ENCODE measurements around the gene PNMA6E.

Gene PNMA6E

DNA sequence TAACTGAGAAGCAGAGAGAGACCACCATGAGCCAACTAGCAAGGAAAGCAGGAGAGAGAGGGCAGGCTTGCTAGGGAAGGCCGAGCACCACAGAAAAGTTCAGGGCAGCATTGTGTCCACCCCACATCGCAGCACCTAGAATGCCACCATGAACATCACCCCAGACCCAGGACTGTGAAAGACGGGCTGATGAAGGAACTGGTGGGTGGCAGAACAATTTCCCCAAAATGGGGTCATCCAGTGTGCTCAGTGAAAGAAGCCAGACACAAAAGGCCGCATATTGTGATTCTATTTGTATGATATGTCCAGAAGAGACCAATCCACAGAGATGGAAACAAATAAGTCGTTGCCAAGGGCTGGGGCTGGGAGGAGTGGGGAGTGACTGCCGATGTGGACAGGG, 16.8 kb downstream of the PNMA6E start:
- no peak overlapping the region for H3K27ac Mint-ChIP-seq

DNA sequence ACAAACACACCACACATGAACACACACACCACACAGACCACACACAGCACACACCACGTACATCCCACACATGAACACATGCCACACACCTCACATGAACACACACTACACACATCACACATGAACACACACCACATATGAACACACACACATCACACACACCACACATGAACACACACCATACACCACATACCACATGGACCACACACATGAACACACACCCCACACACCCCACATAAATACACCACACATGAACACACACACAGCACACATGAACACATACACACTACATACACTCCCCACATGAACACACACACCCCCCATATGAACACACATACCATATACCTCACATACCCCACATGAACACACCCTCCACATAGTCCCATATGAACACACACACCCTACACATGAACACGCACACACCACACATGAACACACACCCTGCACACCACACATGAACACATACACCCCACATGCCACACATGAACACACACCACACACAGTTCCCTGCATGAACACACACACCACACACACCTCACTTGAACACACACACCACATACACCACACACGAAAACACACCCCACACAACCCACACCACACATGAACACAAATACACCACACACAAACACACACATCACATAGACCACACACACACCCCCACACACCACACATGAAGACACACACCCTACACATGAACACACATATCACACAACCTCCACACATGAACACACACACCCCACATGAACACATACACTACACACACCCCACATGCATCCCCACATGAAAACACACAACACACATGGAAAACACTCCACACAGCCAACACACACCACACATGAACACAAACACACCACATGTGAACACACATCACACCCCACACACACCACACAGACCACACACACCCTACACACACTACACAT, 18.3 kb downstream of the PNMA6E start:
- no peak overlapping the region for H3K27ac Mint-ChIP-seq
- H3K27me3 Mint-ChIP-seq, result no peaks in the 10 kb centered on the region
- no peak overlapping the region for H3K4me3 Mint-ChIP-seq

More for the DNA sequence above, 16.8 kb downstream of the PNMA6E start:
- Mint-ChIP-seq H3K4me1 (no peaks in the 10 kb centered on the region), H3K9me3 (no peaks in the 10 kb centered on the region), H3K27me3 (no peaks in the 10 kb centered on the region), H3K4me3 (no peak overlapping the region), H3K36me3 (no peaks in the 10 kb centered on the region)

DNA sequence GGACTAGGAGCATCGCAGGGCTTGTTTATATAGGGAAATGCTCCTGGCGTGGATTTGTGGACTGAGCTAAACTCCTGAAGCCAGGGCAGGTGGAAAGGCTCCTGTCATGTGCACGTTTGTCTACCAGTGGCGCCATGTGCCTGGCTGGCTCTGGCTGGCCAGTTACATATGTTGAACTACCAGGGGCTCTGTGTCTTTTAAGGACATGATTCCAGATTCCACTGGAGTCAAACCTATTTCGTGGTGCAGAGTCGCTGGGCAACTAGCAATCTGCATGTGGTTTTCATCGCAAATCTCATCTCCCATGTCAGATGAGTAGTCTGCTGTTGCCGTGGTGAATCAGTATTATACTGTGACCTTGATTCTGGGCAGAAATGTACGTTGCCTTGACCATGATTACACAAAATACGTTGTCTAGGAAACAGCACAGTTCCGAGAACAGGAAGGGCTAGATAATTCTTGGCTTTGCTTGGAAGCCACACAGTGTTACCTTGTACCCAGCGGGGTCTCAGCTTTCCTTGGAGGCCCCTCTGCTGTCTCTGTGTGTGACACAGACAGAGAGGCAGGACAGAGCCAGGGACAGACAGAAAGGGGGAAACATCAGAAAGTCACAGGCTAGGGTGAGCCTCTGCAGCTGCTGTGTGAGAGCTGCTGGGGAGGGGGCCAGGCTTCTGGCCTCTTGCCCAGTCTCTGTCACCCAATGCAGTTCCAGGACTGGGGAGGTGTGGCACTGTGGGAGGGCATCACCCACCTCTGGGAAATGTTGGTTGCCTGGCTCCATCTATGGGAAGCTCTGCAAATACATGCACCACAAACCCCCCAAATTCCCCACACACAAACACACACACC, 19.2 kb downstream of the PNMA6E start:
- Mint-ChIP-seq H3K27ac (no peak overlapping the region), H3K36me3 (no peaks in the 10 kb centered on the region), H3K4me3 (no peak overlapping the region), H3K27me3 (no peaks in the 10 kb centered on the region), H3K9me3 (no peaks in the 10 kb centered on the region), H3K4me1 (no peaks in the 10 kb centered on the region)

More for the DNA sequence above, 18.3 kb downstream of the PNMA6E start:
- Mint-ChIP-seq H3K9me3 (no peaks in the 10 kb centered on the region), H3K4me1 (no peaks in the 10 kb centered on the region), H3K36me3 (no peaks in the 10 kb centered on the region)

DNA sequence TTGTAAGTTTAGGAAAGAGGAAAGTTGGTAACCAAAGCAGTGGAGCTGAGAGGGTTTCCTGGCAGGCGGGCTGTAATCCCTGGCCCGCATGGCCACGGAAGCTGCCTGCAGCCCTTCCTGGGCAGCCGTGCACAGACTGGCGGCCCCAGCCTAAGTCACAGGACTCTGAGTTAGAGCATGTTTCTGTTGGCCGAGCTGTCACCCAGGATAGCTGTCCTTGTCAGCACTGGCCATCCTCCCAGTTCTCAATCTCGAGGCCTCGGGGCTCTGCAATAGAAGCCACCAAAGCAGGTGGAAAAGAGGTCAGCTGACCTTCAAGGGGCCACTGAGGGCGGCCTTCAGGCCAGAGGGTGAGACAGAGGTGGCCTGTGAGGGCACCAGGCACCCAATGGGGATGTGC, 20.5 kb downstream of the PNMA6E start:
- no peak overlapping the region for H3K27ac Mint-ChIP-seq
- H3K4me1 Mint-ChIP-seq, result no peaks in the 10 kb centered on the region
- no peaks in the 10 kb centered on the region for H3K27me3 Mint-ChIP-seq
- H3K9me3 Mint-ChIP-seq, result no peaks in the 10 kb centered on the region
- H3K4me3 Mint-ChIP-seq, result no peak overlapping the region
- no peaks in the 10 kb centered on the region for H3K36me3 Mint-ChIP-seq

DNA sequence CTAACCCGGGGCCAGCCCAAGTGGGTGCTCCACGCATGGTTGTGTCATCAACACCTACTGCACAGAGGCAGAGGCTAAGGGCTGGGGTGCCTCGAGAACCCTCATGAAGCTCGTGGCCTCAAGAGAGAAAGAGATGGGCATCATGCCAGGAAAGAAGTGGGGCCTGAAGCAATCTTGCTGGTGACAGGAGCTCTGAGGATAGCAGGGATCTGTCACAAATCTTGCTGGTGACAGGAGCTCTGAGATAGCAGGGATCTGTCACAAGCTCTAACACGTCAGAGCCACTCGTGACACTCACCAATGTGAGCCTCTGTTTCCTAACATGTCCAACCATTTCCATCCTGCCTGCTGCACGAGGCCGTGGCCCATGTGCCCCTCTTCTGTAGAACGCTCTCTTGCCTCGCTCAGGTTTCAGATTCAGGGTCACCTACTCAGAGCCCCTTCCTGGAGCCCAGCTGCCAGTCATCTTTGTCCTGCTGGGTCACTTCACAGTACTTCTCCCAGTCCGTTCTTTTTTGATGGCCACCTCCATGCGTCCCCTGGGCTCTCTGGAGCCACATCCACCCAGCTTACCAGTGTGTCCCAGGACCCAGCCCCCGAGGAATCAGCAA, 21.1 kb downstream of the PNMA6E start:
- no peaks in the 10 kb centered on the region for H3K36me3 Mint-ChIP-seq
- H3K27ac Mint-ChIP-seq, result no peak overlapping the region
- no peaks in the 10 kb centered on the region for H3K4me1 Mint-ChIP-seq
- H3K9me3 Mint-ChIP-seq, result no peaks in the 10 kb centered on the region
- no peaks in the 10 kb centered on the region for H3K27me3 Mint-ChIP-seq
- H3K4me3 Mint-ChIP-seq, result no peak overlapping the region

DNA sequence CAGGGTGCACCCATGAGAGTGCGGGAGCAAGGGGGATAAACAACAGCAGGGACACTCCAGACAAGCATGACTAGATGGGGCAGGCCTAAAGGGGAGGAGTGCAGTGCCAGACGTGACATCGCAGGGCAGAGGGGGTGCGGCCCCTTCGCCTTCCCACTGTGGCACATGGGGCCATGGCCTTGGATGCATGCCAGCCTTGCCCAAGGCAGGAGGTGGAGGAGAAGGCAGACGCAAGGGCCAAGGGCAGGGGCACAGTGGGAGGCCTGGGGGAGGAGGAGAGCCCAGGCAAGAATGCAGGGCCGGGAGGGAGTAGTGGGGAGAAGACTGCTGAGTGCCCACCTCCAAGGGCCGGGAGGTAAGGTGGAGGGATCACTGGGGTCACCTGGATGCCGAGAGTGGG, 21.6 kb downstream of the PNMA6E start:
- Mint-ChIP-seq H3K27ac (no peak overlapping the region), H3K4me3 (no peak overlapping the region), H3K36me3 (no peaks in the 10 kb centered on the region), H3K27me3 (no peaks in the 10 kb centered on the region), H3K4me1 (no peaks in the 10 kb centered on the region), H3K9me3 (no peaks in the 10 kb centered on the region)

DNA sequence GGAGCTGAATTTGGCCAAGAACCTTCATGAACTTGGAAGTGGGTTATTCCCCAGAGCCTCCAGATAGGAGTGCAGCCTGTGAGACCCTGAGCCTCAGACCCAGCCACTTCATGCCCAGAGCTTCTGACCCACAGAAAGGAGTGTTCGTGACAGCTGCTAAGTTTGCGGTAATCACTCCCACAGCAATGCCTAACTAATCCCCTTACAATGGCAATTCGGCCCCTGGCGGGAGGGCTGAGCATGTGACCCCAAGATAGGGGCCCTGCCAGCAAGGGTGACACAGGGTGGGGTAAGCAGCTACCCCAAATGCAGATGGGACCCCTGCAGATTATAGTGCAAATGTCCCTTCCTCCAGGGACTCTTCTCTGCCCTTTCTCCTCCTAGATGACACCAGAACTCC, 22.5 kb downstream of the PNMA6E start:
- no peaks in the 10 kb centered on the region for H3K9me3 Mint-ChIP-seq
- H3K27ac Mint-ChIP-seq, result no peak overlapping the region

DNA sequence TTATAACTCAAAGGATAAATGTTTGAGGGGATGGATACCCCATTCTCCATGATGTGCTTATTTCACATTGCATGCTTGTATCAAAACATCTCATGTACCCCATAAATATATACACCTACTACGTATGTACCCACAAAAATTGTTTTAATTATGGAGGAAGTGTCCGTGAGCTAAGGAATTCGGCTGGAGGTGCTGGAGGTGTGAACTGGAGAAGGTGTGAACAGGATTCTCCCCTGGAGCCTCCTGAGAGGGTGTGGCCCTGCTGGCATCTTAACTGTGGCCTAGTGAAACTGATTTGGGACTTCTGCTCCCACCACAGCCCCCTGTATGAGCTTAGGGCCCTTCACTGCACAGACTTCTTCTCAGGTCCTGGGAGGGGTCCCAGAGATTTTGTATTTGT, 23.4 kb downstream of the PNMA6E start:
- no peaks in the 10 kb centered on the region for H3K9me3 Mint-ChIP-seq
- no peaks in the 10 kb centered on the region for H3K4me1 Mint-ChIP-seq
- no peak overlapping the region for H3K27ac Mint-ChIP-seq
- H3K27me3 Mint-ChIP-seq, result no peaks in the 10 kb centered on the region
- H3K36me3 Mint-ChIP-seq, result no peaks in the 10 kb centered on the region
- no peak overlapping the region for H3K4me3 Mint-ChIP-seq

More for the DNA sequence above, 22.5 kb downstream of the PNMA6E start:
- Mint-ChIP-seq H3K27me3 (no peaks in the 10 kb centered on the region), H3K36me3 (no peaks in the 10 kb centered on the region), H3K4me1 (no peaks in the 10 kb centered on the region), H3K4me3 (no peak overlapping the region)

DNA sequence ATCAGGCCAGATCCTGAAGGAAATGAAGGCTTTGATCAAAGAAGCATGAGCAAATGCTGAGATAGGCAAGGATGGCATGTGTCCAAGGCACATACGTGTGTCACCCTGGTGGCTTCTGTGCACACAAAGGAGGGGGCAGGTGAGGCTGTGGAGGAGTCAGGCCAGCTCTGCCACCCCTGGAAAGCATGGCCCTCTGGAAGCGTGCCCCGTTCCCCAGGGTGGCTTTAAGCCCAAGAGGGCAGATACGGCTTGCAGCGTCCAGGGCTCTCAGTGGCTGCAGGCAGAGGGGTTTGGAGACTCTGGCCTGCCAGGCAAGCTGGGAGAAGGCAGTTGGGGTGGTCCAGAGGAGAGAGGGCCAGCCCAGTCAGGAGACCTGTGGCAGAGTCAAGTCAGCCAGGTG, 25.6 kb downstream of the PNMA6E start:
- Mint-ChIP-seq H3K9me3 (no peaks in the 10 kb centered on the region), H3K36me3 (no peaks in the 10 kb centered on the region), H3K27me3 (no peaks in the 10 kb centered on the region), H3K4me1 (peaks cover 2% of the 10 kb centered on the region), H3K4me3 (no peak overlapping the region), H3K27ac (no peak overlapping the region)

DNA sequence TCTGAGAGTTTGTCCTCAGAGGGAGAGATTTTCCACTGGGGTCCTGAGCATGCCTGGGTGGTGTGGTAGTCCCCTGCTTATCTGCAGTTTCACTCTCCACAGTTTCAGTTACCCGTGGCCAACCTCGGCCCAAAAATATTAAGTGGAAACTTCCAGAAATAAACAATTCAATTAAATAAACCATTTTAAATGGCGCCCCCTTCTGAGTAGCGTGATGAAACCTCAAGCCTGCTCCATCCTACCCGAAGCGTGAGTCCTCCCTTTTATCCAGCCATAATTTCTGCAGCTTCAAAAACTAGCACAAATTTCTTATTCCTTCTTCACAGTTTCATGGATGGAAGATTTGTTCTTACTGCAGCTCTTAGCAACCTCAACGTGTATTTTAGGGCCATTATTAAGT, 26.7 kb downstream of the PNMA6E start:
- Mint-ChIP-seq H3K27ac (no peak overlapping the region), H3K27me3 (no peaks in the 10 kb centered on the region), H3K4me3 (no peak overlapping the region), H3K9me3 (no peaks in the 10 kb centered on the region), H3K4me1 (peaks cover 4% of the 10 kb centered on the region), H3K36me3 (no peaks in the 10 kb centered on the region)

DNA sequence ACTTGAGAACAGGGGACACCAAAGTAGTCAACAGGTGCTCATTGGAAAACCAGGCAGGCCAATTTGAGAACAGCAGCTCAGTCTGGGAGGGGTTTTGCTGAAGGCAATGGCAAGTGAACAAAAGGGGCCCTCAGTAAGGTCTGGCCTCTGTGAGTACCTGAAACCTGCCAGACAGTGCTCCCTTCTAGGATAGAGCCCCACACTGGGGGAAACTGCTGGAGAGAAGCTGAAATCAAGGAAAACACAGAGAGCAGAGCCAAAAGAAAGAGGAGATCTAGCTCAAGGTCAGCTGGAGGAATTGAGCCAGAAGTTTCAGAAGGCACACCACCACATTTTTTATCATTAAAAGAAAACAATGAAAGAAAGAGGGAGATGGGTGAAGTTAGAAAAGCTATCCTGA, 28.2 kb downstream of the PNMA6E start:
- Mint-ChIP-seq H3K36me3 (no peaks in the 10 kb centered on the region), H3K27ac (no peak overlapping the region), H3K27me3 (no peaks in the 10 kb centered on the region), H3K4me3 (no peak overlapping the region), H3K9me3 (no peaks in the 10 kb centered on the region), H3K4me1 (peaks cover 4% of the 10 kb centered on the region)

DNA sequence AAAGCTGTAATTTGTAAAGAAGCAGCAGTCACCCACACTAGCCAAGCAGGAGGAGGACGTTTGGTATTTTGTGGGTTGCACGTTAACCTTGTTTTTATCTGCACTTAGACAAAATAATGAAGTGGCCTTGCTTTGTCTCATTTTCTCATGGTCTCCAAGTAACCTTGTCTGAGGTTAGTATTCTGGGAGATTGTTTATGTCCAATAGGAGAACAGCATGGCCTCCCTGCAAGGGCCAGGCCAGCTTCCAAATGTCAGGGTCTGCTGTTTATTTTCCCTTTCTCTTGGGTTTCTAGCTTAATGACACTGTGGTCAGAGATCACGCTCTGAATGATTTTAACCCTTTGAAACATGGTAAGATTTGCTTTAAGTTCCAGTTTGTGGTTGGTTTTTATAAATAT, 29.9 kb downstream of the PNMA6E start:
- no peak overlapping the region for H3K27ac Mint-ChIP-seq
- H3K4me3 Mint-ChIP-seq, result no peak overlapping the region
- H3K4me1 Mint-ChIP-seq, result peaks cover 4% of the 10 kb centered on the region
- H3K27me3 Mint-ChIP-seq, result no peaks in the 10 kb centered on the region
- no peaks in the 10 kb centered on the region for H3K9me3 Mint-ChIP-seq
- no peaks in the 10 kb centered on the region for H3K36me3 Mint-ChIP-seq

DNA sequence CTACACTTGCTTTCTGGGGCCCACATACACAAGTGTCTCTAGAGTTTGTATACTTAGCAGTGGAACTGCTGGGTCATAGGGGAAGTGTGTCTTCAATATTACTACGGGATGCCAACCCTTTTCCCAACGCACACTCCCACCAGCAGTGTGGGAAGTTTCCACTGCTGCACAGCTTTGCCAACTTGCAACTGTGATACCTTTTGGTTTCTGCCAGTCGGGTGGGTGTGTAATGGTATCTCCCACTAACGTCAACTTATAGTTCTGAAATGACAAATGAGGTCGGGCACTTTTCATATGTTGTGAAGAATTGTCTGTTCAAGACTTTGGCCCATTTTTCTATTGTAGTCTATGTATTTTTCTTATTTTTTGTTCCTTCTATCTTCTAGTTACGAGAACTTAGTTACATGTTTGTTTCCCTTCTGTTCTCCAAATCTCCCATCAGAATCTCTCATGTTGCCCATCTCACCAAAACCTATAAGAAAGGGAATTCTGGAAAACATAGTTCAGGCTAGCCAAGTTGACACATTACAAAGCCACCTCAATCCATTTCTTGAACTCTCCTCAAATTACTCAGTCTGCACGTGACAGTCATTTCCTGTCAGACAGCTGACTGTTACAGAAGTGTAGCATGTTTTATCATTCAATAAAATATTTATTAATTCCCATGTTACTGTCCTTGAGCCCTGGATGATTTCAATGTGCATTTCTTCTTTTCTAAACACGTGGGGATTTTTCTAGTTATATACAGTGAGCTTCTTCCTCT, 30.7 kb downstream of the PNMA6E start:
- H3K27me3 Mint-ChIP-seq, result no peaks in the 10 kb centered on the region
- no peak overlapping the region for H3K4me3 Mint-ChIP-seq
- H3K36me3 Mint-ChIP-seq, result no peaks in the 10 kb centered on the region
- peaks cover 4% of the 10 kb centered on the region for H3K4me1 Mint-ChIP-seq
- no peak overlapping the region for H3K27ac Mint-ChIP-seq
- H3K9me3 Mint-ChIP-seq, result no peaks in the 10 kb centered on the region

DNA sequence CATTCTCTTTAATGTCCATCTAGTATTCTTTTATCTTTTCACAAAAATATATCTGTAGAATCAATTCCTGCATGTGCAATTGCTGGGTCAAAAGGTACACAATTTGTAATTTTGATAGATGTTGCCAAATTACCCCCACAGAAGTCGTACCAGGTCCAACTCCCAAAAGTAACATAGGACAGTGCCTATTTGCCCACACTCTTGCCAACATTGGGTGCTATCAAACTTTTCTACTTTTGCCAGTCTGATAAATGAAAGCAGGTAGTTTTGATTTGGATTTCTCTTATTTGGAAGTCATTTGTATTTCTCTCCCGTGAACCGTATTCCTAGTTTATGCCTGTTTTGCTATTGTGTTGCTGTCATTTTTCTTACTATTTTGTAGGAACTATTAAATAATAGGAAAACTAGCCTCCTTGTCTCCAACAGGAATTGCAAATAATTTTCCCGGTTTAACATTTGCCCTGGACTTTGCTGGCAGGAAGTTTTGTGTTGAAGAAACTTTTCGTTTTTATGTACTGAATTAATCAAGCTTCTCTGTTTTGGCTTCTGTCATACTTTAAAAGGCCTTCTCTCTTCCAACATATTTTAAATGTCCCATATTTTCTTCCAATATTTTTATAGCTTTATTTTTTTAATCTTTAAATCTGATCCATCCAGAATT, 34.1 kb downstream of the PNMA6E start:
- Mint-ChIP-seq H3K36me3 (no peaks in the 10 kb centered on the region), H3K9me3 (no peaks in the 10 kb centered on the region), H3K27ac (no peak overlapping the region), H3K4me3 (no peak overlapping the region), H3K4me1 (peaks cover 4% of the 10 kb centered on the region), H3K27me3 (no peaks in the 10 kb centered on the region)

DNA sequence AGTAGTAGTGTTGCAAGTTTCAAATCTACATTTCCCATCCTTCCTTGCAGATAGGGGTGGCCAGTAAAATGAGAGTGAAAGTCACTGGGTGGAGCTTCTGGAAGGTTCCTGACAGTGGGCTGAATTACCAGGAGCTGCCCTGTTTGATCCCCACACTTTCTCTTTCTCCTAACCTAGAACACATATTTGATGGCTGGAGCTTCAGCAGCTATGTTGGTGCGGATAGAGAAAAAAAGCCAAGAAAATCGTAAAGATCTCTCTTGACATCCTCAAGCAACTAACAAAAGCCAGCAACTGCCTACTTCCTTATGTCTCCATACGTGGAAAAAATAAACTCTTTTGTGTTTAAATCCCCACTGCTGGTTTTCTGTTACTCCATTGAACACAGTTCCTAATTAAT, 35.0 kb downstream of the PNMA6E start:
- Mint-ChIP-seq H3K27ac (no peak overlapping the region), H3K27me3 (no peaks in the 10 kb centered on the region), H3K4me3 (no peak overlapping the region), H3K36me3 (no peaks in the 10 kb centered on the region), H3K4me1 (peaks cover 4% of the 10 kb centered on the region), H3K9me3 (no peaks in the 10 kb centered on the region)

Data from activated naive CD4-positive, alpha-beta T cell treated with anti-CD3 and anti-CD28 coated beads, Interleukin-2, amount 50 U/mL, for 24 hours (primary cell).